DMS153 treated with DMSO at 0.1 percent for 48 hours (cell line): ENCODE data around the gene SLC25A29.
"Not testable (repeated sequence)": the region's sequence is repeated elsewhere in the genome, so short reads cannot be mapped to it uniquely, and the experiment has no call there.

Experiments used
- DNase-seq: peaks from one replicate; lab custom pipeline; 2025; ENCODE audit not compliant: unreplicated experiment; lab: John Stamatoyannopoulos, UW

Gene SLC25A29

GRCh38 chr14:100306101-100306997 lies at the start of gene SLC25A29:
Gene SLC25A29, minus strand, starts transcription at chr14:100306444. Its CDS starts 212 bp downstream, at chr14:100306232.
- DNase-seq, result peak; percentile 52

- DNase-seq, result no peak
Observed at GRCh38 chr14:100350986-100351385, 44.7 kb upstream of the SLC25A29 start.

GRCh38 chr14:100350276-100350926 lies 44.2 kb upstream of the SLC25A29 start:
- DNase-seq, result no peak

- DNase-seq, result no peak
Observed at GRCh38 chr14:100348784-100349685, 42.8 kb upstream of the SLC25A29 start.

GRCh38 chr14:100348253-100348729 lies 42.0 kb upstream of the SLC25A29 start:
- no peak for DNase-seq

GRCh38 chr14:100346306-100347091 lies 40.3 kb upstream of the SLC25A29 start:
- no peak for DNase-seq

- no peak for DNase-seq
Observed at GRCh38 chr14:100345711-100346110, 39.5 kb upstream of the SLC25A29 start.

GRCh38 chr14:100344657-100345056 lies 38.4 kb upstream of the SLC25A29 start:
- not testable (repeated sequence) for DNase-seq

- not testable (repeated sequence) for DNase-seq
Observed at GRCh38 chr14:100342826-100343225, 36.6 kb upstream of the SLC25A29 start.

GRCh38 chr14:100342195-100342594 lies 36.0 kb upstream of the SLC25A29 start:
- DNase-seq, result no peak

GRCh38 chr14:100341301-100342031 lies 35.2 kb upstream of the SLC25A29 start:
- DNase-seq, result no peak

GRCh38 chr14:100340423-100340813 lies 34.2 kb upstream of the SLC25A29 start:
- DNase-seq, result no peak

- no peak for DNase-seq
Observed at GRCh38 chr14:100339766-100340422, 33.6 kb upstream of the SLC25A29 start.

GRCh38 chr14:100336618-100337530 lies 30.6 kb upstream of the SLC25A29 start:
- DNase-seq, result no peak

- DNase-seq, result no peak
Observed at GRCh38 chr14:100334904-100335303, 28.7 kb upstream of the SLC25A29 start.

- DNase-seq, result no peak
Observed at GRCh38 chr14:100333827-100334226, 27.6 kb upstream of the SLC25A29 start.

- DNase-seq, result no peak
Observed at GRCh38 chr14:100333311-100333710, 27.1 kb upstream of the SLC25A29 start.

GRCh38 chr14:100332797-100333196 lies 26.6 kb upstream of the SLC25A29 start:
- DNase-seq, result no peak
